Effector memory CD4-positive, alpha-beta T cell (primary cell): ENCODE data around the gene SNX13.
A peak's percentile ranks its signal among the peaks of the same experiment; 100 is the strongest.

Experiments
- DNase-seq, 3 donors: peaks; one replicate each; pipeline ENCODE4 v3.0.0-alpha.2; 2020
- H3K27ac ChIP-seq: 2 replicates; pipeline ENCODE4 v1.7.0; 2013; ENCODE audit warnings: mild to moderate bottlenecking, low read length, moderate library complexity; ENCODE audit not compliant: insufficient read depth, poor library complexity, severe bottlenecking
- H3K27me3 ChIP-seq: replicated peaks from 2 replicates; pipeline ENCODE4 v1.7.0; 2013; ENCODE audit warnings: mild to moderate bottlenecking, low read length; ENCODE audit not compliant: insufficient read depth, control insufficient read depth, poor library complexity, severe bottlenecking
- H3K36me3 ChIP-seq: 2 replicates; pipeline ENCODE4 v1.7.0; 2013; ENCODE audit warnings: mild to moderate bottlenecking, low read length, moderate library complexity; ENCODE audit not compliant: control insufficient read depth, insufficient read depth
- H3K4me1 ChIP-seq: 2 replicates; pipeline ENCODE4 v1.7.0; 2013; ENCODE audit warnings: low read length, mild to moderate bottlenecking; ENCODE audit not compliant: control insufficient read depth, insufficient read depth, poor library complexity, severe bottlenecking
- H3K4me3 ChIP-seq: 2 replicates; pipeline ENCODE4 v1.7.0; 2013; ENCODE audit warnings: low read length, low read depth, mild to moderate bottlenecking; ENCODE audit not compliant: insufficient read depth, poor library complexity, severe bottlenecking
- H3K9me3 ChIP-seq: 2 replicates; pipeline ENCODE4 v1.7.0; 2013; ENCODE audit warnings: mild to moderate bottlenecking, low read length, moderate library complexity; ENCODE audit not compliant: control insufficient read depth

SNX13 gene

GRCh38 chr7:17774248-17774647 lies 166.0 kb downstream of the SNX13 start:
- H3K4me1 ChIP-seq: no peaks in the 10 kb centered on the region
- no peaks in the 10 kb centered on the region for H3K27me3 ChIP-seq
- no peaks in the 10 kb centered on the region for H3K36me3 ChIP-seq
- no peak overlapping the region for H3K27ac ChIP-seq
- DNase-seq: no peak
- H3K9me3 ChIP-seq: no peaks in the 10 kb centered on the region
- no peak overlapping the region for H3K4me3 ChIP-seq

- Histone ChIP-seq H3K4me1 (no peaks in the 10 kb centered on the region), H3K9me3 (no peaks in the 10 kb centered on the region), H3K27me3 (no peaks in the 10 kb centered on the region), H3K4me3 (no peak overlapping the region), H3K36me3 (no peaks in the 10 kb centered on the region), H3K27ac (no peak overlapping the region)
- DNase-seq: no peak
Observed at GRCh38 chr7:17773289-17773626, 167.0 kb downstream of the SNX13 start.

GRCh38 chr7:17772581-17773288 lies 167.6 kb downstream of the SNX13 start:
- Histone ChIP-seq H3K9me3 (no peaks in the 10 kb centered on the region), H3K27ac (no peak overlapping the region), H3K4me3 (no peak overlapping the region), H3K36me3 (no peaks in the 10 kb centered on the region), H3K27me3 (no peaks in the 10 kb centered on the region), H3K4me1 (no peaks in the 10 kb centered on the region)
- no peak for DNase-seq

GRCh38 chr7:17771901-17772408 lies 168.3 kb downstream of the SNX13 start:
- no peak overlapping the region for H3K4me3 ChIP-seq
- no peak for DNase-seq
- H3K36me3 ChIP-seq: no peaks in the 10 kb centered on the region
- H3K27me3 ChIP-seq: no peaks in the 10 kb centered on the region
- no peak overlapping the region for H3K27ac ChIP-seq
- H3K4me1 ChIP-seq: no peaks in the 10 kb centered on the region
- no peaks in the 10 kb centered on the region for H3K9me3 ChIP-seq

- H3K27me3 ChIP-seq: no peaks in the 10 kb centered on the region
- no peaks in the 10 kb centered on the region for H3K4me1 ChIP-seq
- no peak overlapping the region for H3K4me3 ChIP-seq
- no peak for DNase-seq
- H3K27ac ChIP-seq: no peak overlapping the region
- H3K36me3 ChIP-seq: no peaks in the 10 kb centered on the region
- no peaks in the 10 kb centered on the region for H3K9me3 ChIP-seq
Observed at GRCh38 chr7:17770710-17771375, 169.5 kb downstream of the SNX13 start.

- Histone ChIP-seq H3K27ac (no peak overlapping the region), H3K36me3 (no peaks in the 10 kb centered on the region), H3K9me3 (no peaks in the 10 kb centered on the region), H3K4me3 (no peak overlapping the region), H3K27me3 (no peaks in the 10 kb centered on the region), H3K4me1 (no peaks in the 10 kb centered on the region)
- DNase-seq: peak in 1 of 3 donors; percentile 24
Observed at GRCh38 chr7:17769918-17770317, 170.4 kb downstream of the SNX13 start.

GRCh38 chr7:17758008-17758407 lies 182.3 kb downstream of the SNX13 start:
- Histone ChIP-seq H3K36me3 (no peaks in the 10 kb centered on the region), H3K4me3 (no peak overlapping the region), H3K9me3 (no peaks in the 10 kb centered on the region), H3K27me3 (no peaks in the 10 kb centered on the region), H3K27ac (no peak overlapping the region), H3K4me1 (no peaks in the 10 kb centered on the region)
- DNase-seq: no peak

- Histone ChIP-seq H3K4me1 (no peaks in the 10 kb centered on the region), H3K27ac (no peak overlapping the region), H3K4me3 (no peak overlapping the region), H3K9me3 (no peaks in the 10 kb centered on the region), H3K36me3 (no peaks in the 10 kb centered on the region), H3K27me3 (no peaks in the 10 kb centered on the region)
- no peak for DNase-seq
Observed at GRCh38 chr7:17746020-17746530, 194.2 kb downstream of the SNX13 start.

GRCh38 chr7:17745610-17746009 lies 194.7 kb downstream of the SNX13 start:
- no peak for DNase-seq
- Histone ChIP-seq H3K27me3 (no peaks in the 10 kb centered on the region), H3K36me3 (no peaks in the 10 kb centered on the region), H3K27ac (no peak overlapping the region), H3K4me3 (no peak overlapping the region), H3K9me3 (no peaks in the 10 kb centered on the region), H3K4me1 (no peaks in the 10 kb centered on the region)

- Histone ChIP-seq H3K36me3 (no peaks in the 10 kb centered on the region), H3K27ac (no peak overlapping the region), H3K27me3 (no peaks in the 10 kb centered on the region), H3K4me1 (no peaks in the 10 kb centered on the region), H3K9me3 (no peaks in the 10 kb centered on the region), H3K4me3 (no peak overlapping the region)
- no peak for DNase-seq
Observed at GRCh38 chr7:17743316-17743715, 197.0 kb downstream of the SNX13 start.
